ENCODE data around the gene ITFG1.

The ITFG1 gene

GRCh38 chr16:47424846-47425245 is 36.0 kb downstream of the ITFG1 start:
- H3K27me3 ChIP-seq (replicated peaks) = no peaks in the 10 kb centered on the region
- no peak overlapping the region for H3K27ac ChIP-seq
- no peak for DNase-seq
- peaks cover 4% of the 10 kb centered on the region for H3K36me3 ChIP-seq (replicated peaks)
- in situ Hi-C loops (cut with HindIII; ENCODE audit: low pct_ligation_motif_present, low sequenced_read_pairs) = no loop called here
- TF ChIP-seq CTCF (IDR thresholded peaks at IDR 0.05; ENCODE audit: low read depth, low read length, missing control alignments) = no peak
- H3K4me3 ChIP-seq (ENCODE audit: low read depth, low read length) = no peak overlapping the region

GRCh38 chr16:47416869-47417268 is 44.0 kb downstream of the ITFG1 start:
- Histone ChIP-seq H3K27me3 (replicated peaks) (no peaks in the 10 kb centered on the region), H3K4me3 (ENCODE audit: low read depth, low read length) (no peak overlapping the region), H3K27ac (no peak overlapping the region), H3K36me3 (replicated peaks) (no peaks in the 10 kb centered on the region)
- no peak for DNase-seq
- in situ Hi-C loops (cut with HindIII; ENCODE audit: low pct_ligation_motif_present, low sequenced_read_pairs) = no loop called here
- no peak for TF ChIP-seq CTCF (IDR thresholded peaks at IDR 0.05; ENCODE audit: low read depth, low read length, missing control alignments)

DNA sequence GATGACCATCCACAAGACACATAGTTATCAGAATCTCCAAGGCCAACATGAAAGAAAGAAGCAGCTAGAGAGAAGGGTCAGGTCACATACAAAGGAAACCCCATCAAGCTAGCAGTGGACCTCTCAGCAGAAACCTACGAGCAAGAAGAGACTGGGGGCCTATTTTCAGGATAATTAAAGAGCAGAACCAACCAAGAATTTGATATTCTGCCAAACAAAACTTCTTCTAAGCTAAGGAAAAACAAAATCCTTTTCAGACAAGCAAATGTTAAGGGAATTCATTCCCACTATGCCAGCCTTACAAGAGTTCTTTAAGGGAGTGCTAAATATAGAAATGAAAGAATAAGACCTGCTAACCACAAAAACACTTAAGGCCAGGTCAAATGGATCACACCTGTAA is 47.8 kb downstream of the ITFG1 start:
- in situ Hi-C loops (cut with HindIII; ENCODE audit: low pct_ligation_motif_present, low sequenced_read_pairs) = no loop called here
- H3K36me3 ChIP-seq (replicated peaks) = no peaks in the 10 kb centered on the region
- H3K27ac ChIP-seq = no peak overlapping the region
- DNase-seq = no peak
- no peak for TF ChIP-seq CTCF (IDR thresholded peaks at IDR 0.05; ENCODE audit: low read depth, low read length, missing control alignments)
- no peaks in the 10 kb centered on the region for H3K27me3 ChIP-seq (replicated peaks)
- H3K4me3 ChIP-seq (ENCODE audit: low read depth, low read length) = no peak overlapping the region

DNA sequence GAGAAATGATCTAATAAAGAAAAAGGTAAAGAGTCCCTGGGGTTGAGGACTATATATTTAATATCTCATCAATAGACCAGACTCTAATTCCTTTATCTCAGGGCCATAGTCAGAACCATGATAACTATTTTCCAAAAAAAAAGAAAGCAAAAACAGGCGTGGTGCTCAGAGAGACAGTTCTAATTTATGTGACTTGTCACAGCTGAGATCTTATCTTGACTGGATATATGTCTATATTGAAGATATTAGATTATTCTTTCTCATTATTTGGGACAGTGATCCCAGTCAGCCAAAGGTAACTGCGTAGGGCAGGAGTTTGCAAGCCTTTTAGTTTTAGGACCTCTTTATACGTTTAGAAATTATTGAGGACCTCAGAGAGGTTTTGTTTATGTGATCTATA is 52.4 kb downstream of the ITFG1 start:
- H3K27ac ChIP-seq = no peak overlapping the region
- no peak for DNase-seq
- in situ Hi-C loops (cut with HindIII; ENCODE audit: low pct_ligation_motif_present, low sequenced_read_pairs) = no loop called here
- no peaks in the 10 kb centered on the region for H3K36me3 ChIP-seq (replicated peaks)
- H3K27me3 ChIP-seq (replicated peaks) = no peaks in the 10 kb centered on the region
- TF ChIP-seq CTCF (IDR thresholded peaks at IDR 0.05; ENCODE audit: low read depth, low read length, missing control alignments) = no peak
- H3K4me3 ChIP-seq (ENCODE audit: low read depth, low read length) = no peak overlapping the region

GRCh38 chr16:47395733-47396498 is 64.9 kb downstream of the ITFG1 start:
- Histone ChIP-seq H3K36me3 (replicated peaks) (no peaks in the 10 kb centered on the region), H3K4me3 (ENCODE audit: low read depth, low read length) (no peak overlapping the region), H3K27ac (no peak overlapping the region), H3K27me3 (replicated peaks) (no peaks in the 10 kb centered on the region)
- no peak for DNase-seq
- TF ChIP-seq CTCF (IDR thresholded peaks at IDR 0.05; ENCODE audit: low read depth, low read length, missing control alignments) = no peak
- in situ Hi-C loops (cut with HindIII; ENCODE audit: low pct_ligation_motif_present, low sequenced_read_pairs) = no loop called here

- Histone ChIP-seq H3K27me3 (replicated peaks) (no peaks in the 10 kb centered on the region), H3K4me3 (ENCODE audit: low read depth, low read length) (no peak overlapping the region), H3K36me3 (replicated peaks) (no peaks in the 10 kb centered on the region), H3K27ac (no peak overlapping the region)
- in situ Hi-C loops (cut with HindIII; ENCODE audit: low pct_ligation_motif_present, low sequenced_read_pairs) = no loop called here
- DNase-seq = peak; percentile 56
- TF ChIP-seq CTCF (IDR thresholded peaks at IDR 0.05; ENCODE audit: low read depth, low read length, missing control alignments) = no peak
These were observed 68.8 kb downstream of the ITFG1 start for GRCh38 chr16:47392081-47392480.
